LNCaP clone FGC (cell line): ENCODE results near the gene PPP1CA.

ENCODE experiments used
- DNase-seq: peaks from one replicate; pipeline ENCODE4 v3.0.0-alpha.2; 2011; ENCODE audit warnings: low read depth
- H3K4me3 ChIP-seq: 2 replicates; pipeline ENCODE4 v1.5.1; 2011; ENCODE audit warnings: mild to moderate bottlenecking, low read depth, low read length, control low read depth
- TF ChIP-seq, protein P1 (sequence below): IDR thresholded peaks from 2 replicates; pipeline ENCODE4 v1.5.1; 2012; ENCODE audit warnings: mild to moderate bottlenecking; ENCODE audit not compliant: control insufficient read depth, insufficient read depth; ENCODE audit errors: extremely low read depth

Gene PPP1CA

DNA sequence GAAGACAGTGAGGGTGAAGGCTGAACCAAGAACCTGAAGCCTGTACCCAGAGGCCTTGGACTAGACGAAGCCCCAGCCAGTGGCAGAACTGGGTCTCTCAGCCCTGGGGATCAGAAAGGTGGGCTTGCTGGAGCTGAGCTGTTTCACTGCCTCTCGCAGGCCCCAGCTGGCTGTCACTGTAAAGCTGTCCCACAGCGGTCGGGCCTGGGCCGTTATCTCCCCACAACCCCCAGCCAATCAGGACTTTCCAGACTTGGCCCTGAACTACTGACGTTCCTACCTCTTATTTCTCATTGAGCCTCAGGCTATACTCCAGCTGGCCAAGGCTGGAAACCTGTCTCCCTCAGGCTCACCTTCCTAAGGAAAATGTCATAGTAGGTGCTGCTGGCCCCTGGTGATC lies 4.1 kb downstream of the PPP1CA start:
- TF ChIP-seq, protein P1, sequence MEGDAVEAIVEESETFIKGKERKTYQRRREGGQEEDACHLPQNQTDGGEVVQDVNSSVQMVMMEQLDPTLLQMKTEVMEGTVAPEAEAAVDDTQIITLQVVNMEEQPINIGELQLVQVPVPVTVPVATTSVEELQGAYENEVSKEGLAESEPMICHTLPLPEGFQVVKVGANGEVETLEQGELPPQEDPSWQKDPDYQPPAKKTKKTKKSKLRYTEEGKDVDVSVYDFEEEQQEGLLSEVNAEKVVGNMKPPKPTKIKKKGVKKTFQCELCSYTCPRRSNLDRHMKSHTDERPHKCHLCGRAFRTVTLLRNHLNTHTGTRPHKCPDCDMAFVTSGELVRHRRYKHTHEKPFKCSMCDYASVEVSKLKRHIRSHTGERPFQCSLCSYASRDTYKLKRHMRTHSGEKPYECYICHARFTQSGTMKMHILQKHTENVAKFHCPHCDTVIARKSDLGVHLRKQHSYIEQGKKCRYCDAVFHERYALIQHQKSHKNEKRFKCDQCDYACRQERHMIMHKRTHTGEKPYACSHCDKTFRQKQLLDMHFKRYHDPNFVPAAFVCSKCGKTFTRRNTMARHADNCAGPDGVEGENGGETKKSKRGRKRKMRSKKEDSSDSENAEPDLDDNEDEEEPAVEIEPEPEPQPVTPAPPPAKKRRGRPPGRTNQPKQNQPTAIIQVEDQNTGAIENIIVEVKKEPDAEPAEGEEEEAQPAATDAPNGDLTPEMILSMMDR: no peak
- no peak overlapping the region for H3K4me3 ChIP-seq
- no peak for DNase-seq

DNA sequence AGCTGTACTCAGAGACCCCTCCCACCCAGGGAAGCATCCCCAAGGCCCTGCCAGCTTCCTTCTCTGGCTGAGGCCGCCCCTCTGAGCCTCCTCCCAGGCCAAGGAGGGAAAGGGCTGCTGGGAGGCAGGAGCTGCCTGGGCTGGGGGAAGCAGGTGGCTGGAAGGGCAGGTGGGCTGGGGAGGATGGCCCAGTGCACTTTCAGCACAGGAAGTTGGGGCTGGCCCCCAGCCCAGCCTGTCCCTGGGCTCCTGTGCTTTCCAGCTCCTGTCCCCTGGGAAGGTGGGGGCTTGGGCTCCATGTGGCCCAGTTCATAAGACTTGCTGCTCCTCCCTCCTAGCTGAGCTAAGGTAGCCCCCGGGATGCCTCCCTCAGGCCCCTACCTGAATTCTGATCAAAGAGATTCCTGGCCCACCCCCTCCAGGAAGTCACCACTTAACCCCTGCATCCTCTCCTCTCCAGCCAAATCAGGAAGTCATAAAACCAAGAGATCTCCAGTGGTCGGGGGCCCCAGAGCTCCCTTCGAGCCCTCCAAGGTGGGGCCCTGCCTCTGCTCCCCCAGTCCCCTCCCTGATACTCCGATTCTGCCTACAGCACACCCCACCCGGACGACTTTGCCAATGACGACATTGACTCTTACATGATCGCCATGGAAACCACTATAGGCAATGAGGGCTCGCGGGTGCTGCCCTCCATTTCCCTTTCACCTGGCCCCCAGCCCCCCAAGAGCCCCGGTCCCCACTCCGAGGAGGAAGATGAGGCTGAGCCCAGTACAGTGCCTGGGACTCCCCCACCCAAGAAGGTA lies 4.9 kb downstream of the PPP1CA start:
- H3K4me3 ChIP-seq: no peak overlapping the region
- TF ChIP-seq, protein P1: no peak
- DNase-seq: no peak

DNA sequence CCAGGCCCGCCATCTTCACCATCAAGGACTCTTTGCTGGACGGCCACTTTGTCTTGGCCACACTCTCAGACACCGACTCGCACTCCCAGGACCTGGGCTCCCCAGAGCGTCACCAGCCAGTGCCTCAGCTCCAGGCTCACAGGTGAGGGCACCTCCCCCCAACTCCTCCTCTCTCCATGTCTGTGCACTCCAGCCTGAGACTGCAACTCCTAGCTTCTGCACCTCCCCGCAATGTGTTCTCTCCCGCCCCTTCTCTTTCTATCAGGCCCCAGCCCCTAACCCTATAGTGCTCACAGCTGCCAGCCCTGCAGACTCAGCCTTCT lies 5.4 kb downstream of the PPP1CA start:
- no peak overlapping the region for H3K4me3 ChIP-seq
- TF ChIP-seq, protein P1: no peak
- no peak for DNase-seq

DNA sequence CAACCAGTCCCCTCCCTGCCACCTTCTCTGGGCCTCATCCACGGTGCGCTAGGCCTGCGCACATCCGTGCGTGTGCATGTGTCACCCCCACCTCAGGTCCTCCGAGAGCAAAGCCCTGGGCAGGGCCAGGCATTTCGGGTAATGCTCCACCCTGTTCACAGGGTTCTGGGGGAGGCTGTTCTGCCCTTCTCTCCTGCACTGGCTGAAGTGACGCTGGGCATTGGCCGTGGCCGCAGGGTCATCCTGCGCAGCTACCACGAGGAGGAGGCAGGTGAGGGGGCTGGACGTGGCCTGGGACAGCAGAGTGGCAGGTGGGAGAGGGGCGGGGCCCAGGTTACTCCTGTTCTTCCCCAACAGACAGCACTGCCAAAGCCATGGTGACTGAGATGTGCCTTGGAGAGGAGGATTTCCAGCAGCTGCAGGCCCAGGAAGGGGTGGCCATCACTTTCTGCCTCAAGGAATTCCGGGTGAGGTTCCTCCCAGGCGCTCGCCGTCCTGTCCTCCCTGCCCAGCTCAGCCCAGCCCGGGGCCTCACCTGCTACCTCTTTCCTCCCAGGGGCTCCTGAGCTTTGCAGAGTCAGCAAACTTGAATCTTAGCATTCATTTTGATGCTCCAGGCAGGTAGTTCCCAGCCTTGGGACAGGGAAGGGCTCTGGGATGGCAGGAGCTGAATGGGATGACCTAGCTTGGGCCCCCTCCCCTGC lies 6.0 kb downstream of the PPP1CA start:
- no peak for DNase-seq
- TF ChIP-seq, protein P1: no peak
- H3K4me3 ChIP-seq: no peak overlapping the region

DNA sequence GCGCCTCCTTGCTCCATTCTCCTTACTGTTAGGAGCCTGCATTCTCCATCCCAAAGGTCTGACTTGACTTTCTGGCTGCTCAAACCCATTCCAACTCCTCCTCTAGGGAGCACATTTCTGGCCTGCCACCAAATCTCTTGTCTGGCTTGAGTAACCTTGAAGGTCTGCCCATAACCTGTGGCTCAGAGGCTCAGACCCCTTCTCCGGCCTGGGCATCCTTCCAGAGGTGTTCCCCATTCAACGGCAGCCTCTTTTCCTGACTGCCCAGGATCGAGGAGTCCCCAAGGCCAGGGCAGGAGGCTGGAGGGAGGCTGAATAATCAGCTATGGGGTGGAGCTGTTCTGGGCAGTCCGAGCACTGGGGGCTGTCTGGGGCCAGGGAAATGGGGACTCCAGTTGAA lies 7.7 kb downstream of the PPP1CA start:
- TF ChIP-seq, protein P1: no peak
- DNase-seq: no peak

DNA sequence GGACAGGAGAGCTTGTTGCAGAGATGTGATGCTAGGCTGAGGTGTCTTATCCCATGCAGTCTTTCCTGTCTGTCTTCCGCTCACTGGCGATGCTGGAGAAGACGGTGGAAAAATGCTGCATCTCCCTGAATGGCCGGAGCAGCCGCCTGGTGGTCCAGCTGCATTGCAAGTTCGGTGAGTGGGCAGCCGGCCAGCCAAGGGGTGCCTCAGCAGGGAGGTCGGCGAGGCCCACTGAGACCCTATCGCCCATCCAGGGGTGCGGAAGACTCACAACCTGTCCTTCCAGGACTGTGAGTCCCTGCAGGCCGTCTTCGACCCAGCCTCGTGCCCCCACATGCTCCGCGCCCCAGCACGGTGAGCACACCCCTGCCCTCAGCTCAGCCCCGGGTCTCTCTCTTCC lies 8.2 kb downstream of the PPP1CA start:
- TF ChIP-seq, protein P1: no peak
- no peak overlapping the region for H3K4me3 ChIP-seq
- no peak for DNase-seq

More for the DNA sequence above, 7.7 kb downstream of the PPP1CA start:
- no peak overlapping the region for H3K4me3 ChIP-seq
